ENCODE measurements around the gene ETV3. TPM values are rescaled to one million over a fixed set of nuclear protein-coding genes. Genes with fewer than 3 reads are reported as not detected.

ETV3 gene
- total RNA-seq, 1 experiment from 2014 or later, result 21.2 TPM

GRCh38 chr1:157150631-157151030 lies 12.4 kb upstream of the ETV3 start:
- ChIA-PET RAD21 (ENCODE audit: low non-redundant PET in 1 of 2, low total read pairs in 2 of 2, uncharacterized antibody in 2 of 2, unreplicated experiment in 2 of 2) (no interaction called here), POLR2A (no interaction called here)
- intact Hi-C loops (cut with micrococcal nuclease), result no loop called here

GRCh38 chr1:157147906-157148700 lies 9.9 kb upstream of the ETV3 start:
- ATAC-seq, result no peak
- no peak overlapping the region for H3K9ac ChIP-seq (ENCODE audit: low read length)
- H2AFZ ChIP-seq (ENCODE audit: low read depth, low read length, poor library complexity, severe bottlenecking), result no peak overlapping the region
- RAD21 ChIA-PET (ENCODE audit: low non-redundant PET in 1 of 2, low total read pairs in 2 of 2, uncharacterized antibody in 2 of 2, unreplicated experiment in 2 of 2), result no interaction called here
- H3K36me3 ChIP-seq (ENCODE audit: control insufficient read depth in 1 of 2, insufficient read depth in 2 of 2, low read length in 2 of 2), result no peaks in the 10 kb centered on the region
- no peak overlapping the region for H3K4me3 ChIP-seq (replicated peaks in 1 of 2; ENCODE audit: low read depth in 1 of 2, low read length in 2 of 2)
- no TSS peak for BruUV-seq (replicated peaks)
- DNase-seq (ENCODE audit: low read depth, low spot score), result no peak
- H3K27ac ChIP-seq (ENCODE audit: low read depth, low read length), result no peak overlapping the region
- CTCF ChIA-PET, result interaction anchor here (1.0 to 1.3 kb wide), 3 partner anchors 8 to 58 kb away, joined by 3 to 6 read pairs (median 3); no protein-coding TSS in a partner anchor
- H3K9me3 ChIP-seq (ENCODE audit: control insufficient read depth in 1 of 2, insufficient read depth in 1 of 2, low read depth in 1 of 2, low read length in 2 of 2), result no peaks in the 10 kb centered on the region
- no peaks in the 10 kb centered on the region for H3K27me3 ChIP-seq (ENCODE audit: insufficient read depth, low read length)
- no peaks in the 10 kb centered on the region for H3K79me2 ChIP-seq (ENCODE audit: insufficient read depth, low read length)
- POLR2A ChIA-PET, result no interaction called here
- no peak overlapping the region for H3K4me2 ChIP-seq (ENCODE audit: low read length)
- no peaks in the 10 kb centered on the region for H3K9me2 ChIP-seq (ENCODE audit: insufficient read depth)
- intact Hi-C loops (cut with micrococcal nuclease), result no loop called here
- no peak for TF ChIP-seq ZBTB33 (IDR thresholded peaks at IDR 0.05; ENCODE audit: extremely low read depth, insufficient replicate concordance, low read length)
- peak; percentile 9; the same call in 1 of the 2 replicates for TF ChIP-seq JUND (IDR thresholded peaks at IDR 0.05)
- peaks cover 0 to 5% of the 10 kb centered on the region in 2 experiments; a peak in 2 of 4 replicates for H3K4me1 ChIP-seq (ENCODE audit: control insufficient read depth in 1 of 2, insufficient read depth in 2 of 2, low read length in 2 of 2)
- no peaks in the 10 kb centered on the region for H4K20me1 ChIP-seq (ENCODE audit: insufficient read depth)

More at GRCh38 chr1:157150631-157151030, 12.4 kb upstream of the ETV3 start:
- H3K4me1 ChIP-seq (ENCODE audit: control insufficient read depth in 1 of 2, insufficient read depth in 2 of 2, low read length in 2 of 2), result peaks cover 8 to 25% of the 10 kb centered on the region in 2 experiments; a peak in 3 of 4 replicates
- H3K9ac ChIP-seq (ENCODE audit: low read length), result no peak overlapping the region
- H4K20me1 ChIP-seq (ENCODE audit: insufficient read depth), result no peaks in the 10 kb centered on the region
- H3K4me3 ChIP-seq (replicated peaks in 1 of 2; ENCODE audit: low read depth in 1 of 2, low read length in 2 of 2), result no peak overlapping the region
- H3K79me2 ChIP-seq (ENCODE audit: insufficient read depth, low read length), result no peaks in the 10 kb centered on the region
- DNase-seq (ENCODE audit: low read depth, low spot score), result no peak
- H3K27ac ChIP-seq (ENCODE audit: low read depth, low read length), result no peak overlapping the region
- H3K9me2 ChIP-seq (ENCODE audit: insufficient read depth), result no peaks in the 10 kb centered on the region
- H3K4me2 ChIP-seq (ENCODE audit: low read length), result no peak overlapping the region
- no peaks in the 10 kb centered on the region for H3K27me3 ChIP-seq (ENCODE audit: insufficient read depth, low read length)
- no TSS peak for BruUV-seq (replicated peaks)
- H2AFZ ChIP-seq (ENCODE audit: low read depth, low read length, poor library complexity, severe bottlenecking), result no peak overlapping the region
- no peaks in the 10 kb centered on the region for H3K36me3 ChIP-seq (ENCODE audit: control insufficient read depth in 1 of 2, insufficient read depth in 2 of 2, low read length in 2 of 2)
- no peaks in the 10 kb centered on the region for H3K9me3 ChIP-seq (ENCODE audit: control insufficient read depth in 1 of 2, insufficient read depth in 1 of 2, low read depth in 1 of 2, low read length in 2 of 2)
- CTCF ChIA-PET, result interaction anchor here (1.9 kb wide), 1 partner anchor 61 kb away, joined by 5 read pairs; no protein-coding TSS in a partner anchor
- TF ChIP-seq EZH2 (IDR thresholded peaks at IDR 0.05) (no peak), TCF7L2 (IDR thresholded peaks at IDR 0.05; ENCODE audit: borderline replicate concordance, extremely low read depth, insufficient read depth, insufficient read length) (no peak), ZNF274 (IDR thresholded peaks at IDR 0.05; ENCODE audit: low read depth, low read length) (no peak)
- ATAC-seq, result no peak
